H9 (cell line): ENCODE measurements around the gene RNU6-9. TPM values are rescaled to one million over a fixed set of nuclear protein-coding genes. Genes with fewer than 3 reads are reported as not detected.

Experiments
- DNase-seq: peaks from one replicate; pipeline ENCODE4 v3.0.0-alpha.2; 2017
- H2AFZ ChIP-seq: one replicate; pipeline ENCODE4 v1.6.1; 2013; ENCODE audit warnings: mild to moderate bottlenecking, low read length, control low read depth, moderate library complexity
- H2AK5ac ChIP-seq: 2 replicates; pipeline ENCODE4 v1.6.1; 2013; ENCODE audit warnings: low read length, control low read depth, mixed read lengths; ENCODE audit not compliant: insufficient read length
- H2BK120ac ChIP-seq: one replicate; pipeline ENCODE4 v1.6.1; 2013; ENCODE audit warnings: low read depth, mild to moderate bottlenecking, low read length, control low read depth, inconsistent platforms; ENCODE audit not compliant: poor library complexity, severe bottlenecking
- H2BK12ac ChIP-seq: 2 replicates; pipeline ENCODE4 v1.6.1; 2013; ENCODE audit warnings: low read length, control low read depth, mixed read lengths, low read depth; ENCODE audit not compliant: insufficient read length
- H2BK15ac ChIP-seq: 2 replicates; pipeline ENCODE4 v1.6.1; 2013; ENCODE audit warnings: low read depth, low read length, control low read depth
- H2BK20ac ChIP-seq: one replicate; pipeline ENCODE4 v1.6.1; 2013; ENCODE audit warnings: low read depth, mild to moderate bottlenecking, low read length, control low read depth, inconsistent platforms; ENCODE audit not compliant: poor library complexity, severe bottlenecking
- H2BK5ac ChIP-seq: 2 replicates; pipeline ENCODE4 v1.6.1; 2013; ENCODE audit warnings: low read length, control low read depth, mixed read lengths; ENCODE audit not compliant: insufficient read length
- H3K14ac ChIP-seq: 2 replicates; pipeline ENCODE4 v1.6.1; 2013; ENCODE audit warnings: low read length, control low read depth; ENCODE audit not compliant: insufficient read depth
- H3K18ac ChIP-seq: 2 replicates; pipeline ENCODE4 v1.6.1; 2013; ENCODE audit warnings: low read depth, mild to moderate bottlenecking, mixed read lengths, low read length, control low read depth; ENCODE audit not compliant: insufficient read length
- H3K23ac ChIP-seq: 2 replicates; pipeline ENCODE4 v1.6.1; 2013; ENCODE audit warnings: low read length, control low read depth, mixed read lengths, low read depth; ENCODE audit not compliant: insufficient read length
- H3K23me2 ChIP-seq: 2 replicates; pipeline ENCODE4 v1.6.1; 2013; ENCODE audit warnings: low read depth, mild to moderate bottlenecking, mixed read lengths, low read length, control low read depth; ENCODE audit not compliant: insufficient read length, poor library complexity, severe bottlenecking
- H3K27ac ChIP-seq: 2 replicates; pipeline ENCODE4 v1.5.1; 2013; ENCODE audit warnings: low read length, control low read depth, mixed read lengths, low read depth; ENCODE audit not compliant: insufficient read length
- H3K27me3 ChIP-seq: 2 replicates; pipeline ENCODE4 v1.6.1; 2013; ENCODE audit warnings: low read length, control low read depth, inconsistent platforms; ENCODE audit not compliant: insufficient read depth
- H3K4ac ChIP-seq: 2 replicates; pipeline ENCODE4 v1.6.1; 2013; ENCODE audit warnings: low read depth, mild to moderate bottlenecking, control low read depth, inconsistent platforms, low read length, moderate library complexity
- H3K4me1 ChIP-seq: 2 replicates; pipeline ENCODE4 v1.6.1; 2013; ENCODE audit warnings: low read length, control low read depth, inconsistent platforms; ENCODE audit not compliant: insufficient read depth
- H3K4me2 ChIP-seq: 2 replicates; pipeline ENCODE4 v1.6.1; 2013; ENCODE audit warnings: low read length, control low read depth, mixed read lengths; ENCODE audit not compliant: insufficient read length, insufficient read depth
- H3K56ac ChIP-seq: 2 replicates; pipeline ENCODE4 v1.6.1; 2013; ENCODE audit warnings: low read depth, mild to moderate bottlenecking, mixed read lengths, low read length, control low read depth; ENCODE audit not compliant: insufficient read length
- H3K79me1 ChIP-seq: 2 replicates; pipeline ENCODE4 v1.6.1; 2013; ENCODE audit warnings: low read depth, mild to moderate bottlenecking, moderate library complexity, low read length, control low read depth, inconsistent platforms; ENCODE audit not compliant: insufficient read depth, poor library complexity, severe bottlenecking
- H3K79me2 ChIP-seq: 2 replicates; pipeline ENCODE4 v1.6.1; 2013; ENCODE audit warnings: low read length, control low read depth, inconsistent platforms; ENCODE audit not compliant: insufficient read depth
- H3K9ac ChIP-seq: 2 replicates; pipeline ENCODE4 v1.6.1; 2013; ENCODE audit warnings: low read length, control low read depth, mixed read lengths; ENCODE audit not compliant: insufficient read length; ENCODE audit errors: extremely low read depth
- H3K9me3 ChIP-seq: one replicate; pipeline ENCODE4 v1.6.1; 2013; ENCODE audit warnings: low read depth, low read length, inconsistent platforms; ENCODE audit not compliant: control insufficient read depth
- H3T11ph ChIP-seq: one replicate; pipeline ENCODE4 v1.6.1; 2013; ENCODE audit warnings: mild to moderate bottlenecking, low read length, control low read depth, inconsistent platforms
- H4K20me1 ChIP-seq: one replicate; pipeline ENCODE4 v1.6.1; 2013; ENCODE audit not compliant: control insufficient read depth, insufficient read length, insufficient read depth
- H4K5ac ChIP-seq: 2 replicates; pipeline ENCODE4 v1.6.1; 2013; ENCODE audit warnings: low read depth, mild to moderate bottlenecking, mixed read lengths, low read length, control low read depth; ENCODE audit not compliant: insufficient read length
- H4K8ac ChIP-seq: replicated peaks from 2 replicates; pipeline ENCODE4 v1.6.1; 2013; ENCODE audit warnings: low read length, control low read depth, mixed read lengths, low read depth; ENCODE audit not compliant: insufficient read length
- H4K91ac ChIP-seq: 2 replicates; pipeline ENCODE4 v1.6.1; 2013; ENCODE audit warnings: low read depth, mild to moderate bottlenecking, moderate library complexity, mixed read lengths, low read length, control low read depth; ENCODE audit not compliant: insufficient read length
- H3K27ac Mint-ChIP-seq, 3 experiments: 2 replicates in 2 of 3; 3 replicates in 1 of 3; pipeline ENCODE4 v1.8.0; 2020 to 2021; ENCODE audit warnings: mixed read lengths in 3 of 3, mild to moderate bottlenecking in 1 of 3, moderate library complexity in 1 of 3
- H3K27me3 Mint-ChIP-seq: 2 replicates; pipeline ENCODE4 v1.8.0; 2021; ENCODE audit warnings: low read depth, mild to moderate bottlenecking, moderate library complexity, mixed read lengths
- H3K36me3 Mint-ChIP-seq, 3 experiments: 2 replicates in 2 of 3; 3 replicates in 1 of 3; pipeline ENCODE4 v1.8.0; 2020 to 2021; ENCODE audit warnings: low read depth in 3 of 3, mixed read lengths in 3 of 3; ENCODE audit not compliant: insufficient read depth in 1 of 3
- H3K4me1 Mint-ChIP-seq, 2 experiments: 2 replicates each; pipeline ENCODE4 v1.8.0; 2020; ENCODE audit warnings: mixed read lengths in 2 of 2
- H3K4me3 Mint-ChIP-seq, 2 experiments: 2 replicates in 1 of 2; 3 replicates in 1 of 2; pipeline ENCODE4 v1.8.0; 2020 to 2021; ENCODE audit warnings: mild to moderate bottlenecking in 2 of 2, mixed read lengths in 2 of 2, moderate library complexity in 1 of 2
- H3K9me3 Mint-ChIP-seq, 2 experiments: 2 replicates in 1 of 2; 3 replicates in 1 of 2; pipeline ENCODE4 v1.8.0; 2020; ENCODE audit warnings: mild to moderate bottlenecking in 2 of 2, mixed read lengths in 2 of 2, moderate library complexity in 1 of 2
- CTCF ChIP-seq: fragments of 200-600 bp; sonication (generic); conservative IDR thresholded peaks from 3 replicates; pipeline ENCODE4 v1.8.0; 2021; ENCODE audit warnings: antibody characterized with exemption, mild to moderate bottlenecking
- WGBS: extraction: QIAGEN DNeasy Blood & Tissue Kit; methylation state at CpG from one replicate; pipeline ENCODE4 v1.1.7; 2013; ENCODE audit warnings: missing lambda C conversion rate, low lambda C conversion rate, mixed read lengths; ENCODE audit not compliant: insufficient read length; ENCODE audit errors: extremely low coverage; 5-methylcytosine and 5-hydroxymethylcytosine counted together
- total RNA-seq: library from RNA; stranded (reverse); gene quantifications from 2 replicates; pipeline ENCODE4 v1.2.1, GENCODE V29; 2021

RNU6-9 gene
- total RNA-seq, 1 experiment from 2014 or later = not detected

- H3K36me3 Mint-ChIP-seq = peaks cover 0 to 2% (median 0%) of the 10 kb centered on the region in 3 experiments; a peak in 1 of 7 replicates
- no peak overlapping the region for H4K5ac ChIP-seq
- peaks cover 19% of the 10 kb centered on the region for H3K23me2 ChIP-seq
- H3K27me3 Mint-ChIP-seq = peaks cover 77% of the 10 kb centered on the region
- no peak overlapping the region for H2AK5ac ChIP-seq
- H3K27ac Mint-ChIP-seq = no peak overlapping the region
- no peaks in the 10 kb centered on the region for H3K4me1 ChIP-seq
- H3K14ac ChIP-seq = no peak overlapping the region
- H3K4me1 Mint-ChIP-seq = peaks cover 3 to 5% of the 10 kb centered on the region in 2 experiments; a peak in 2 of 4 replicates
- no peaks in the 10 kb centered on the region for H4K20me1 ChIP-seq
- H3K4me3 Mint-ChIP-seq = peak overlapping the region; percentile 58 to 81
- H3K18ac ChIP-seq = no peak overlapping the region
- no peaks in the 10 kb centered on the region for H3K9me3 ChIP-seq
- no peak overlapping the region for H4K8ac ChIP-seq
- H2BK15ac ChIP-seq = no peak overlapping the region
- no peak for DNase-seq
- H3K27ac ChIP-seq = no peak overlapping the region
- H2BK120ac ChIP-seq = no peak overlapping the region
- no peak overlapping the region for H4K91ac ChIP-seq
- H3K79me1 ChIP-seq = no peaks in the 10 kb centered on the region
- H3K9ac ChIP-seq = no peak overlapping the region
- peak overlapping the region; percentile 51 for H3K4me2 ChIP-seq
- no CpG with 5 or more reads among the region's 12 CpGs for WGBS
- H3K79me2 ChIP-seq = no peaks in the 10 kb centered on the region
- no peak overlapping the region for H2BK5ac ChIP-seq
- no peak overlapping the region for H3T11ph ChIP-seq
- peaks cover 19% of the 10 kb centered on the region; the same call in 1 of the 2 replicates for H3K27me3 ChIP-seq
- no peak overlapping the region for H2BK12ac ChIP-seq
- no peak overlapping the region for H3K56ac ChIP-seq
- H3K4ac ChIP-seq = no peak overlapping the region
- peaks cover 0 to 3% of the 10 kb centered on the region in 2 experiments; a peak in 2 of 5 replicates for H3K9me3 Mint-ChIP-seq
- no peak overlapping the region for H3K23ac ChIP-seq
- H2AFZ ChIP-seq = no peak overlapping the region
- TF ChIP-seq CTCF = no peak
- no peak overlapping the region for H2BK20ac ChIP-seq
Measured at GRCh38 chr19:918152-918437, 24.8 kb downstream of the RNU6-9 start.
